MM.1S (cell line): Measurements from ENCODE around the gene FASTK.

Source experiments
- CTCF ChIP-seq: fragments of 300-600 bp; sonication (generic); IDR thresholded peaks from 2 replicates; pipeline ENCODE4 v1.5.1; 2016; ENCODE audit warnings: antibody characterized with exemption, low read length, mixed read lengths
- EZH2 ChIP-seq: fragments of 300-600 bp; sonication (generic); optimal IDR thresholded peaks from 2 replicates; pipeline ENCODE3; 2017; ENCODE audit warnings: low read depth, mild to moderate bottlenecking, antibody characterized with exemption, low read length, mixed read lengths
- EZH2phosphoT487 ChIP-seq: fragments of 300-600 bp; sonication (generic); IDR thresholded peaks from 2 replicates; pipeline ENCODE4 v1.6.1; 2018; ENCODE audit warnings: antibody characterized with exemption, low read length

DNA sequence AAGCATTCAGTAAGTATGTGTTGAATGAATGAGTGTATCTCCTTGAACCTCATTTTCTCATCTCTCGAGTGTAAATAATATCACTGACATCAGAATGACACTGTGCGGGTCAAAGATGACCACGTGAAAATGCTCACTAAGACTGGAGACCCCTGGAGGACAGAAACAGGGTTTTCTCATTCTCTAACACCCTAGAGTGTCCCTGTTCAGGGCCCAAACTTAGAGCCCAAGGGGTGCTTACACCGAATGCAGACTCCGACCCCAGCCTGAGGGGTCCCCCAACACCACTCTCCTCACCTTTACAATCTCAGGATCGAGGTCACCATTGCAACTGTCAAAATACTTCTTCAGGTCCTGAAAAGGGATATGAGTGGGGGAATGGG, 24.3 kb downstream of the FASTK start:
- TF ChIP-seq EZH2, result no peak
- no peak for TF ChIP-seq CTCF
- TF ChIP-seq EZH2phosphoT487, result no peak
